ENCODE data around the gene MTHFD1. TPM values are rescaled to one million over a fixed set of nuclear protein-coding genes. Genes with fewer than 3 reads are reported as not detected.

The MTHFD1 gene
- 46.1 and 58.2 TPM in 2 replicates for total RNA-seq

GRCh38 chr14:64387782-64388532 lies at the start of gene MTHFD1:
MTHFD1 (plus strand) TSS chr14:64388353; CDS start chr14:64388428, 75 bp downstream.

GRCh38 chr14:64465191-64465822 lies 77.2 kb downstream of the MTHFD1 start, which contains the start of gene AKAP5:
AKAP5 (plus strand) TSS chr14:64465499; CDS start chr14:64468395, 2,896 bp downstream.

GRCh38 chr14:64503434-64504309 lies 115.5 kb downstream of the MTHFD1 start, which contains the start of gene ZBTB25:
ZBTB25 (minus strand) TSS chr14:64503838; CDS start chr14:64490533, 13,305 bp downstream.

DNA sequence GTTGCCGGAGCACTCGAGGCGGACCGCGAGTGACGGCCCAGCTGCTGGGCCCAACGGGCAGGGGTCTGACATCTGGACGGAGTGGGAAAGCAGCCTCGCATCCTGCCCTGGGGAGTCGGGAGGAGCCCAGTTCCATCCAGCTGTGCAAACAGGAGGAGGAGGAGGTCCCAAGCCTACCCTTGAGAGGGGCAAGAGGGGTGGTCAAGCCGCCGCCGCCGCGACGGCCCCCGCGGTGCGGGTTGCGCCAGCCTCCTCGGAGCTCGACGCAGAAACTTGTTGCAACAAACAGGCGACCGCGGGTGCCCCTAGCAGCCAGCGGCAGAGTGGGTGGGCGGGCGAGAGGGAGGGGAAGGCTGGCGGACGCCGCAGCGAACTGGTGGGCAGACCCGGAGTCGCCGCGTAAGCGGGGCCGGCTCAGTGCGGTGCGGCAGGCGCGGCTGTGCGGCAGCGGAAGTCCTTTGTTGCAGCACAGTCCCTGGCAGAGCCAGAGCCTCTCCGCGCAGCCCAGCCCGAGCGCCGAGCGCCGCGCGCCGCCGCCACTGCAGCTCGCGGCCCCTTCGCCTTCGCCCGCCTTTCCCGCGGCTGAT lies 116.2 kb downstream of the MTHFD1 start, which contains the start of gene ZBTB1:
Gene ZBTB1 (plus strand): TSS at position 461 of the 587 bp plus-strand sequence. CDS start 16,735 bp downstream, outside the sequence.

Other genes starting within 250 kb of the MTHFD1 start
- 0.18 and 0.47 TPM in 2 replicates for gene ESR2, start 94.0 kb upstream of the MTHFD1 start, total RNA-seq
- 0.28 and 0.36 TPM in 2 replicates for gene AKAP5, start 77.1 kb downstream of the MTHFD1 start, total RNA-seq
- gene ZBTB25, start 115.5 kb downstream of the MTHFD1 start, total RNA-seq = 2.3 and 5.5 TPM in 2 replicates
- gene ZBTB1, start 116.4 kb downstream of the MTHFD1 start, total RNA-seq = 37.9 and 43.4 TPM in 2 replicates
- 2.7 and 7.9 TPM in 2 replicates for gene HSPA2, start 152.4 kb downstream of the MTHFD1 start, total RNA-seq
- gene PPP1R36, start 161.6 kb downstream of the MTHFD1 start, total RNA-seq = 0.27 and 0.85 TPM in 2 replicates

Measured in endothelial cell of coronary artery (primary cell).